Omental fat pad (tissue), 4 donors: ENCODE measurements around the gene TALDO1. TPM values are rescaled to one million over a fixed set of nuclear protein-coding genes. Genes with fewer than 3 reads are reported as not detected.

Source experiments
- ATAC-seq: fragments of 150-250 bp; one replicate; pipeline ENCODE4 v1.9.1; 2016; ENCODE audit warnings: mild to moderate bottlenecking, moderate library complexity; ENCODE audit not compliant: low FRiP score
- DNase-seq: peaks from one replicate; pipeline ENCODE4 v3.0.0-alpha.2; 2019; ENCODE audit warnings: low spot score
- CTCF ChIP-seq, 3 donors: fragments of 450-650 bp; IDR thresholded peaks; one replicate each; pipeline ENCODE4 v1.5.1; 2016 to 2017; ENCODE audit warnings: antibody characterized with exemption in 3 of 3, mild to moderate bottlenecking in 3 of 3, moderate library complexity in 2 of 3
- small RNA-seq: library from RNA; depleted of rRNA; stranded (forward); fragments of <200 nt; gene quantifications from one replicate; pipeline ENCODE3, GENCODE V24; 2016
- total RNA-seq, 4 donors: library from RNA; depleted of rRNA; stranded (reverse); fragments of >200 nt; gene quantifications; one replicate each; pipeline ENCODE4 v1.1.0, GENCODE V29; 2016

TALDO1 gene
- total RNA-seq, 4 donors from 2014 or later, result 183 to 295 (median 239) TPM

- ATAC-seq (no peak), DNase-seq (no peak)
- TF ChIP-seq CTCF (IDR thresholded peaks at IDR 0.05), result no peak
Observed at GRCh38 chr11:812390-812789, 65.1 kb downstream of the TALDO1 start.

- DNase-seq (no peak), ATAC-seq (no peak)
- no peak for TF ChIP-seq CTCF (IDR thresholded peaks at IDR 0.05)
Observed at GRCh38 chr11:813072-813455, 65.8 kb downstream of the TALDO1 start.

- DNase-seq (no peak), ATAC-seq (no peak)
- TF ChIP-seq CTCF (IDR thresholded peaks at IDR 0.05), result no peak
Observed at GRCh38 chr11:813456-814096, 66.3 kb downstream of the TALDO1 start.

Small RNA genes lying within 50 kb of the gene (small RNA-seq; reads per million reads assigned to genes)
- not detected for gene SNORA52

Other genes starting within 250 kb of the TALDO1 start
- 100 to 1,000 TPM; 218 to 259 (median 230) TPM for gene RNH1, start 240.2 kb upstream of the TALDO1 start, total RNA-seq
- gene HRAS, start 211.9 kb upstream of the TALDO1 start, total RNA-seq, result 10 to 100 TPM; 30.1 to 44.9 (median 35.0) TPM
- gene LRRC56, start 209.9 kb upstream of the TALDO1 start, total RNA-seq, result under 1 TPM in 3 of 4 donors, not detected in 1; 0.24 to 0.38 (median 0.32) TPM
- gene LMNTD2, start 186.7 kb upstream of the TALDO1 start, total RNA-seq, result 1 to 10 TPM in 3 of 4 donors, under 1 TPM in 1; 0.95 to 5.5 (median 1.7) TPM
- gene RASSF7, start 186.5 kb upstream of the TALDO1 start, total RNA-seq, result 10 to 100 TPM in 3 of 4 donors, 1 to 10 TPM in 1; 9.1 to 31.8 (median 13.4) TPM
- gene PHRF1, start 171.0 kb upstream of the TALDO1 start, total RNA-seq, result 10 to 100 TPM; 14.7 to 34.9 (median 22.4) TPM
- 10 to 100 TPM; 15.4 to 56.8 (median 35.6) TPM for gene IRF7, start 131.5 kb upstream of the TALDO1 start, total RNA-seq
- gene CDHR5, start 122.5 kb upstream of the TALDO1 start, total RNA-seq, result not detected
- gene SCT, start 120.3 kb upstream of the TALDO1 start, total RNA-seq, result not detected
- under 1 TPM in 1 of 4 donors, not detected in 3; 0.50 TPM for gene DRD4, start 110.2 kb upstream of the TALDO1 start, total RNA-seq
- 10 to 100 TPM; 20.3 to 29.0 (median 23.0) TPM for gene DEAF1, start 52.2 kb upstream of the TALDO1 start, total RNA-seq
- gene TMEM80, start 51.6 kb upstream of the TALDO1 start, total RNA-seq, result 10 to 100 TPM; 16.9 to 31.5 (median 21.1) TPM
- gene EPS8L2, start 41.2 kb upstream of the TALDO1 start, total RNA-seq, result 10 to 100 TPM; 14.1 to 27.6 (median 22.3) TPM
- gene GATD1, start 30.0 kb downstream of the TALDO1 start, total RNA-seq, result 10 to 100 TPM; 12.5 to 19.8 (median 15.1) TPM
- not detected for gene CEND1, start 42.6 kb downstream of the TALDO1 start, total RNA-seq
- gene SLC25A22, start 50.8 kb downstream of the TALDO1 start, total RNA-seq, result 10 to 100 TPM in 3 of 4 donors, 1 to 10 TPM in 1; 7.5 to 21.9 (median 12.7) TPM
- gene PIDD1, start 57.8 kb downstream of the TALDO1 start, total RNA-seq, result 10 to 100 TPM in 1 of 4 donors, 1 to 10 TPM in 3; 7.1 to 22.9 (median 8.3) TPM
- gene RPLP2, start 62.5 kb downstream of the TALDO1 start, total RNA-seq, result 1,000 to 10,000 TPM in 1 of 4 donors, 100 to 1,000 TPM in 3; 555 to 1,150 (median 858) TPM
- 100 to 1,000 TPM; 256 to 543 (median 355) TPM for gene PNPLA2, start 71.5 kb downstream of the TALDO1 start, total RNA-seq
- 10 to 100 TPM in 1 of 4 donors, 1 to 10 TPM in 3; 6.3 to 39.7 (median 6.9) TPM for gene CRACR2B, start 80.5 kb downstream of the TALDO1 start, total RNA-seq
- 100 to 1,000 TPM; 328 to 675 (median 614) TPM for gene CD151, start 85.5 kb downstream of the TALDO1 start, total RNA-seq
- 100 to 1,000 TPM in 3 of 4 donors, 10 to 100 TPM in 1; 95.5 to 165 (median 110) TPM for gene POLR2L, start 95.1 kb downstream of the TALDO1 start, total RNA-seq
- 100 to 1,000 TPM; 145 to 234 (median 175) TPM for gene TSPAN4, start 95.4 kb downstream of the TALDO1 start, total RNA-seq
- gene CHID1, start 163.3 kb downstream of the TALDO1 start, total RNA-seq, result 10 to 100 TPM; 56.6 to 90.5 (median 79.8) TPM
- 100 to 1,000 TPM in 2 of 4 donors, 10 to 100 TPM in 2; 68.4 to 126 (median 99.2) TPM for gene AP2A2, start 178.4 kb downstream of the TALDO1 start, total RNA-seq